ENCODE measurements around the gene FAM83C. TPM values are rescaled to one million over a fixed set of nuclear protein-coding genes. Genes with fewer than 3 reads are reported as not detected.
A peak's percentile ranks its signal among the peaks of the same experiment; 100 is the strongest.

FAM83C gene
- polyA plus RNA-seq, 3 donors = not detected

GRCh38 chr20:35276408-35276807, 15.8 kb downstream of the FAM83C start:
- Mint-ChIP-seq H3K9me3 (peaks cover 0 to 1% (median 0%) of the 10 kb centered on the region in 7 donors), H3K4me3 (no peak overlapping the region), H3K27me3 (ENCODE audit: low read depth in 3 of 3) (no peaks in the 10 kb centered on the region), H3K36me3 (peaks cover 47 to 58% of the 10 kb centered on the region in 2 donors), H3K27ac (peak overlapping the region in 6 of 7 donors; percentile 42 to 99 (median 98)), H3K4me1 (peaks cover 15% of the 10 kb centered on the region)
- peak overlapping the region; percentile 98 for H3K4me2 ChIP-seq (replicated peaks; ENCODE audit: extremely low read depth, low read length, poor library complexity, severe bottlenecking)
- H3K9me3 ChIP-seq (replicated peaks in 1 of 2; ENCODE audit: control insufficient read depth in 1 of 2, insufficient read depth in 1 of 2, low read length in 2 of 2) = no peaks in the 10 kb centered on the region
- H2AFZ ChIP-seq (ENCODE audit: insufficient read depth, low read depth, low read length, poor library complexity, severe bottlenecking) = no peak overlapping the region
- peaks cover 31% of the 10 kb centered on the region for H3K79me2 ChIP-seq (ENCODE audit: insufficient read depth, low read length)
- peaks cover 39 to 59% of the 10 kb centered on the region in 2 donors for H3K36me3 ChIP-seq (replicated peaks in 1 of 2; ENCODE audit: control insufficient read depth in 1 of 2, insufficient read depth in 2 of 2, low read length in 2 of 2)
- H3K4me3 ChIP-seq (replicated peaks in 1 of 3; ENCODE audit: low read depth in 2 of 3, low read length in 3 of 3) = peak overlapping the region in 1 of 3 experiments; percentile 94
- intact Hi-C loops (cut with micrococcal nuclease) = loop anchor here in 1 of 2 donors (10.0 kb wide), 1 partner anchor 132 kb away; the partner anchor contains the start of gene EDEM2
- DNase-seq = no peak
- H3K9ac ChIP-seq (ENCODE audit: insufficient read depth, low read length, poor library complexity, severe bottlenecking) = no peak overlapping the region
- H3K4me1 ChIP-seq (ENCODE audit: control insufficient read depth in 1 of 2, insufficient read depth in 2 of 2, low read length in 2 of 2) = peaks cover 14 to 22% of the 10 kb centered on the region in 2 donors
- peak overlapping the region; percentile 62 to 97 for H3K27ac ChIP-seq (ENCODE audit: low read depth in 1 of 2, low read length in 2 of 2)
- TF ChIP-seq CTCF (IDR thresholded peaks at IDR 0.05) = no peak
- peaks cover 41% of the 10 kb centered on the region for H4K20me1 ChIP-seq (ENCODE audit: insufficient read depth, low read length)
- 100% methylated on average over 2 of the region's 6 CpGs for WGBS (ENCODE audit: insufficient coverage)
- H3K27me3 ChIP-seq (ENCODE audit: control insufficient read depth in 2 of 2, insufficient read depth in 2 of 2, low read length in 2 of 2) = no peaks in the 10 kb centered on the region

- no peak overlapping the region for H3K4me3 Mint-ChIP-seq
- Histone ChIP-seq H4K20me1 (ENCODE audit: insufficient read depth, low read length) (peaks cover 41% of the 10 kb centered on the region), H3K4me2 (replicated peaks; ENCODE audit: extremely low read depth, low read length, poor library complexity, severe bottlenecking) (no peak overlapping the region), H3K9ac (ENCODE audit: insufficient read depth, low read length, poor library complexity, severe bottlenecking) (no peak overlapping the region), H3K79me2 (ENCODE audit: insufficient read depth, low read length) (peaks cover 26% of the 10 kb centered on the region), H3K27me3 (ENCODE audit: control insufficient read depth in 2 of 2, insufficient read depth in 2 of 2, low read length in 2 of 2) (no peaks in the 10 kb centered on the region), H2AFZ (ENCODE audit: insufficient read depth, low read depth, low read length, poor library complexity, severe bottlenecking) (no peak overlapping the region), H3K9me3 (replicated peaks in 1 of 2; ENCODE audit: control insufficient read depth in 1 of 2, insufficient read depth in 1 of 2, low read length in 2 of 2) (no peaks in the 10 kb centered on the region), H3K4me3 (replicated peaks in 1 of 3; ENCODE audit: low read depth in 2 of 3, low read length in 3 of 3) (no peak overlapping the region), H3K4me1 (ENCODE audit: control insufficient read depth in 1 of 2, insufficient read depth in 2 of 2, low read length in 2 of 2) (peaks cover 14 to 22% of the 10 kb centered on the region in 2 donors), H3K36me3 (replicated peaks in 1 of 2; ENCODE audit: control insufficient read depth in 1 of 2, insufficient read depth in 2 of 2, low read length in 2 of 2) (peaks cover 43 to 62% of the 10 kb centered on the region in 2 donors), H3K27ac (ENCODE audit: low read depth in 1 of 2, low read length in 2 of 2) (peak overlapping the region in 1 of 2 donors; percentile 97)
- 97% methylated on average over 11 of the region's 12 CpGs for WGBS (ENCODE audit: insufficient coverage)
- DNase-seq = no peak
- H3K36me3 Mint-ChIP-seq = peaks cover 53 to 63% of the 10 kb centered on the region in 2 donors
- peak overlapping the region in 1 of 7 donors; percentile 25 for H3K27ac Mint-ChIP-seq
- TF ChIP-seq CTCF (IDR thresholded peaks at IDR 0.05) = no peak
- H3K4me1 Mint-ChIP-seq = peaks cover 15% of the 10 kb centered on the region
- no peaks in the 10 kb centered on the region for H3K27me3 Mint-ChIP-seq (ENCODE audit: low read depth in 3 of 3)
- intact Hi-C loops (cut with micrococcal nuclease) = loop anchor here in 1 of 2 donors (10.0 kb wide), 1 partner anchor 131 kb away; the partner anchor contains the start of gene EDEM2
- H3K9me3 Mint-ChIP-seq = peaks cover 0 to 1% (median 0%) of the 10 kb centered on the region in 7 donors
These were observed 16.4 kb downstream of the FAM83C start for GRCh38 chr20:35275741-35276251.
